ENCODE results near the gene KANTR.

GRCh38 chrX:53095796-53096195 lies 1.9 kb downstream of the KANTR start:
- TF ChIP-seq SMC3 (conservative IDR thresholded peaks at IDR 0.05; ENCODE audit: insufficient read depth, low read depth, low read length) (no peak), MYC (IDR thresholded peaks at IDR 0.05; ENCODE audit: low read depth, low read length) (no peak), MYC (CRISPR knock-in tag; IDR thresholded peaks at IDR 0.05; ENCODE audit: borderline replicate concordance, low read depth) (no peak), ZMIZ1 (IDR thresholded peaks at IDR 0.05; ENCODE audit: low read depth in 2 of 2, low read length in 2 of 2) (no peak), NFRKB (IDR thresholded peaks at IDR 0.05; ENCODE audit: low read depth) (no peak), KLF10 (CRISPR knock-in tag; IDR thresholded peaks at IDR 0.05) (no peak), HDAC2 (IDR thresholded peaks at IDR 0.05) (no peak), POLR2A (conservative IDR thresholded peaks at IDR 0.05) (no peak), DLX4 (CRISPR knock-in tag; IDR thresholded peaks at IDR 0.05) (no peak), EHMT2 (IDR thresholded peaks at IDR 0.05) (no peak), CTCF (IDR thresholded peaks at IDR 0.05 in 2 of 3, conservative IDR thresholded peaks at IDR 0.05 in 1 of 3; ENCODE audit: insufficient read depth in 2 of 3, low read depth in 1 of 3, low read length in 3 of 3) (no peak), RAD21 (CRISPR knock-in tag; conservative IDR thresholded peaks at IDR 0.05 in 1 of 2, IDR thresholded peaks at IDR 0.05 in 1 of 2) (no peak), ELF1 (tag; IDR thresholded peaks at IDR 0.05) (no peak)

Measured in K562 (cell line).